Gastrocnemius medialis (tissue), 4 donors: Measurements from ENCODE around the gene DCTD. TPM values are rescaled to one million over a fixed set of nuclear protein-coding genes. Genes with fewer than 3 reads are reported as not detected.

ENCODE experiments used
- ATAC-seq, 2 donors: fragments of 150-250 bp; one replicate each; pipeline ENCODE4 v1.9.1; 2016
- DNase-seq, 2 donors: peaks; one replicate each; pipeline ENCODE4 v3.0.0-alpha.2; 2019
- H3K27ac ChIP-seq, 4 donors: fragments of 200-600 bp; sonication (generic); 1 replicate in 1 of 4; 2 replicates in 3 of 4; pipeline ENCODE4 v1.5.1; 2016 to 2018; ENCODE audit warnings: mild to moderate bottlenecking in 2 of 4, moderate library complexity in 1 of 4
- H3K27me3 ChIP-seq, 3 donors: fragments of 200-600 bp; sonication (generic) in 2 of 3; 1 replicate in 1 of 3; 2 replicates in 2 of 3; pipeline versions ENCODE4 v1.5.1 to v1.6.0; 2016 to 2019; ENCODE audit warnings: mild to moderate bottlenecking in 1 of 3, moderate library complexity in 1 of 3
- H3K36me3 ChIP-seq, 2 donors: fragments of 200-600 bp; sonication (generic) in 1 of 2; one replicate each; pipeline ENCODE4 v1.5.1; 2017 to 2018
- H3K4me1 ChIP-seq, 2 donors: fragments of 200-600 bp; sonication (generic) in 1 of 2; one replicate each; pipeline ENCODE4 v1.5.1; 2016 to 2017; ENCODE audit warnings: mild to moderate bottlenecking in 2 of 2
- H3K4me3 ChIP-seq, 4 donors: fragments of 200-600 bp; sonication (generic) in 3 of 4; 1 replicate in 1 of 4; 2 replicates in 3 of 4; pipeline ENCODE4 v1.5.1; 2016 to 2019; ENCODE audit warnings: mild to moderate bottlenecking in 2 of 4
- H3K9me3 ChIP-seq, 3 donors: fragments of 200-600 bp; sonication (generic) in 2 of 3; 1 replicate in 1 of 3; 2 replicates in 2 of 3; pipeline ENCODE4 v1.5.1; 2016 to 2019
- POLR2A ChIP-seq, 2 donors: fragments of 450-650 bp; IDR thresholded peaks; one replicate each; pipeline ENCODE4 v1.6.1; 2017; ENCODE audit warnings: antibody characterized with exemption in 2 of 2, mild to moderate bottlenecking in 2 of 2, moderate library complexity in 2 of 2
- in situ Hi-C, 4 donors: fragments of 200-750 bp; cut with MboI; loops; one replicate each; pipeline versions ENCODE4 v1.15.0 to v1.8.0; 2017; ENCODE audit warnings: low sequenced_read_pairs in 4 of 4
- intact Hi-C: fragments of 100-400 bp; cut with DNase I; formaldehyde crosslinking; loops from one replicate; pipeline ENCODE4 v1.15.1; 2023; ENCODE audit warnings: low total_unique reads
- total RNA-seq, 4 donors: library from RNA; depleted of rRNA; stranded (reverse); fragments of >200 nt; gene quantifications; one replicate each; pipeline versions ENCODE4 v1.1.0 to v1.2.3, GENCODE V29; 2016
- TF ChIP-seq, protein P1 (sequence below), 5 experiments: fragments of 450-650 bp in 3 of 5; fragments of 200-600 bp in 2 of 5; sonication (generic) in 2 of 5; IDR thresholded peaks in 4 of 5; conservative IDR thresholded peaks in 1 of 5; 1 replicate in 4 of 5; 2 replicates in 1 of 5; pipeline ENCODE4 v1.5.1; 2016 to 2019; ENCODE audit warnings: antibody characterized with exemption in 5 of 5, mild to moderate bottlenecking in 3 of 5, moderate library complexity in 3 of 5

The DCTD gene
- total RNA-seq, 4 donors from 2014 or later = 32.2 to 48.2 (median 39.1) TPM

DNA sequence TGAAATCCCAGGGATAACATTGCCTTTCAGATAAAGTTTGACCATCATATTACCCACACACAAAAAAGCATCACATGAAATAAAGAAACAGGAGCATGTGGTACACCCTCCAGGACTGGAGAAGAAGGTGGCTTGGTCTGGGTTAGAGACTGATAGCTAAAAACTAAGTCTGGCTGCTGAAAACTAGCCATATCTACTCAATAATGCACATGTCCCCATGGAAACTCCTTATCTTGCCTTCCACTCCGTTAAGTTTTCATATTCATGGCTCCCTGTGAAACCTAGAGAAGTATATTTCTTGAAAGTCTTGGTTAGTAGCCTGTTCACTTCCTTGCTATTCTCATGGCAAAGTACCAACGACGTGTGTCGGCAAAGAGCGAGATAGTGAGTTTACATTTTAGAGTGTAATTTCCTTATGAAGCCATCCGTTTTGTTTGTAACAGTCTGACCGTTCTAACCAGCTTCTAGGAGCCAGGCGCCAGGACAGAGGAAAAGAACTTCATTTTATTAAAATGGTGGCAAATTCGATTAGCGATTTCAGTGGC is 6.7 kb upstream of the DCTD start:
- Histone ChIP-seq H3K4me3 (no peak overlapping the region), H3K9me3 (no peaks in the 10 kb centered on the region), H3K36me3 (no peaks in the 10 kb centered on the region), H3K27ac (no peak overlapping the region), H3K4me1 (no peaks in the 10 kb centered on the region), H3K27me3 (no peaks in the 10 kb centered on the region)
- in situ Hi-C loops (no loop called here), intact Hi-C loops (no loop called here)
- DNase-seq = no peak
- ATAC-seq = no peak
- TF ChIP-seq, protein P1, sequence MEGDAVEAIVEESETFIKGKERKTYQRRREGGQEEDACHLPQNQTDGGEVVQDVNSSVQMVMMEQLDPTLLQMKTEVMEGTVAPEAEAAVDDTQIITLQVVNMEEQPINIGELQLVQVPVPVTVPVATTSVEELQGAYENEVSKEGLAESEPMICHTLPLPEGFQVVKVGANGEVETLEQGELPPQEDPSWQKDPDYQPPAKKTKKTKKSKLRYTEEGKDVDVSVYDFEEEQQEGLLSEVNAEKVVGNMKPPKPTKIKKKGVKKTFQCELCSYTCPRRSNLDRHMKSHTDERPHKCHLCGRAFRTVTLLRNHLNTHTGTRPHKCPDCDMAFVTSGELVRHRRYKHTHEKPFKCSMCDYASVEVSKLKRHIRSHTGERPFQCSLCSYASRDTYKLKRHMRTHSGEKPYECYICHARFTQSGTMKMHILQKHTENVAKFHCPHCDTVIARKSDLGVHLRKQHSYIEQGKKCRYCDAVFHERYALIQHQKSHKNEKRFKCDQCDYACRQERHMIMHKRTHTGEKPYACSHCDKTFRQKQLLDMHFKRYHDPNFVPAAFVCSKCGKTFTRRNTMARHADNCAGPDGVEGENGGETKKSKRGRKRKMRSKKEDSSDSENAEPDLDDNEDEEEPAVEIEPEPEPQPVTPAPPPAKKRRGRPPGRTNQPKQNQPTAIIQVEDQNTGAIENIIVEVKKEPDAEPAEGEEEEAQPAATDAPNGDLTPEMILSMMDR (IDR thresholded peaks at IDR 0.05 in 4 of 5, conservative IDR thresholded peaks at IDR 0.05 in 1 of 5) = no peak
- TF ChIP-seq POLR2A (IDR thresholded peaks at IDR 0.05) = no peak

DNA sequence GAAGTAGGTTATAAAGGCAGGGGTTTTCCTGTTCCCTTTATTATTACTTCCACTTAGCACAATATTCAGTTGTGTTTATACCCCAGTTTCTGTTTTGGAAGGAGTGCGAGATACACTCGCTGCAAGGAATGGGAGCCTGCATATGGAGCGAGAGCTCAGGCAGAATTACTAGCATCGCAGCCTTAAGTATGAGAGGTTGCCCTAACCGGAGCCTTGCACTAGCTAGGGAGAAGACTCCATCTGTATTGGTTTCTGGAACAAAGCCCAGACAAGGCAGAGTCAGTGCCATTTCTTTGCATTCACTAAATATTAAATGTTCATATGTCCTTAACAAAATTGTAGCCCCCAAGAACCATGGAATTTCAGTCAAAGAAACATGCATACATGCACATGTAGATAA is 6.2 kb upstream of the DCTD start:
- Histone ChIP-seq H3K36me3 (no peaks in the 10 kb centered on the region), H3K27ac (no peak overlapping the region), H3K9me3 (no peaks in the 10 kb centered on the region), H3K4me3 (no peak overlapping the region), H3K4me1 (peaks cover 0 to 1% of the 10 kb centered on the region in 2 donors), H3K27me3 (no peaks in the 10 kb centered on the region)
- in situ Hi-C loops = no loop called here
- intact Hi-C loops = no loop called here
- no peak for DNase-seq
- TF ChIP-seq, protein P1 (IDR thresholded peaks at IDR 0.05 in 4 of 5, conservative IDR thresholded peaks at IDR 0.05 in 1 of 5) = no peak
- no peak for TF ChIP-seq POLR2A (IDR thresholded peaks at IDR 0.05)
- ATAC-seq = no peak

DNA sequence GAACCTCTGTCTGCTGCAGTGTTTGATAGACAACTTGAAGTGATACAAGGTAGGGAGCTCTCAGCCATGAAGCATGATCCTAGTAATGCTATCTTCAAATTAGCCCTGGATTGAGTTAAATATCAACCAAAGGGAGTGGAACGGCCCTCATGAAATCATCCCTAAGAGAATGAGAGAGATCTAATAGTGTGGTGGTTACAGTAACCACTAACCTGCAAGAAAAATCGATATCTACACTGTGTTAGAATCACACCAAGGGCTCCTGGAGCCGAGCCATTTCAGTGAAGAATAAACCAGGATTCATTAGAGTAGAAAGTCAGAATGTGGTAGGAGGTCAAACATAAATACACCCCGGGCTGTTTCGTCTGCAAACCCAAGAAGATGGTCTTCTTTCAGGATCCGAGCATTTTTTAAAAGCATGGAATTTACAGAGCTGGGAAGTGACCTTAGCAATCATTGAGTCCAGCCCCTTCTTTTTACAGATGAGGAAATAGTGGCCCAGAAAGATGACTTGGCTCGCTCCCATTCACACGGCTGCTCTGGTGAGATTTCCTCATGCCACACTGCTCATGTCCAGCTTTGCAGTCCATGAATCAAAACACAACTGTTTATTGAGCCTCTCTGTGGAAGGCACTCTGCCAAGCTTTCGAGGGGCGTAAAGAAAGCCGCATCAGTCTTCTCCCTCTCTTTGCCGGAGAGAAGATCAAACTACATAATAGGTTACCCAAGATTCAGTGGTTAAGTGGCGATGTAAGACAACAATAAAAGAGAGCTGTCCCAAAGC is 5.5 kb upstream of the DCTD start:
- in situ Hi-C loops = no loop called here
- Histone ChIP-seq H3K36me3 (no peaks in the 10 kb centered on the region), H3K4me1 (peaks cover 0 to 5% of the 10 kb centered on the region in 2 donors), H3K27me3 (no peaks in the 10 kb centered on the region), H3K27ac (no peak overlapping the region), H3K4me3 (no peak overlapping the region), H3K9me3 (no peaks in the 10 kb centered on the region)
- no peak for ATAC-seq
- intact Hi-C loops = no loop called here
- DNase-seq = no peak
- TF ChIP-seq, protein P1 (IDR thresholded peaks at IDR 0.05 in 4 of 5, conservative IDR thresholded peaks at IDR 0.05 in 1 of 5) = no peak
- no peak for TF ChIP-seq POLR2A (IDR thresholded peaks at IDR 0.05)

DNA sequence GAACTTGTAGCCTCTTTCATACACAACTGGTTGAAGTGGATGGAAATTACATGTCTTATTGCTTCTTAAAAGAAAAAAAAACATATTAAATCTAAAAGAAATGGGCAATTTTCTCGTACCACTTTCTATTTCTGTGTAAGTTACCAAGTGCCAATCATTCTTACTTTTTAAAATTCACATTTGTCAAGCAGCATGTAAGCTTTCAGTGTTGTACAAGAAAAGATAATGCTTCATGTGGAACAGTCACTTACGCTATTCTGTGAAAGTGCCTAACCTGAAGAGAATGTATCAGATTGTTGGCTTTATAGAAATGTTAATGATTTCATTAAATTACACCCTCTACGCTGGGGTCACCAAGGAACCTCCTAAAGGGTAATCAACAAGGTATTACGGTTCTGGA is 4.4 kb upstream of the DCTD start:
- Histone ChIP-seq H3K27me3 (no peaks in the 10 kb centered on the region), H3K4me1 (peaks cover 0 to 5% of the 10 kb centered on the region in 2 donors), H3K36me3 (no peaks in the 10 kb centered on the region), H3K27ac (no peak overlapping the region), H3K4me3 (no peak overlapping the region), H3K9me3 (no peaks in the 10 kb centered on the region)
- intact Hi-C loops (no loop called here), in situ Hi-C loops (no loop called here)
- no peak for DNase-seq
- TF ChIP-seq, protein P1 (IDR thresholded peaks at IDR 0.05 in 4 of 5, conservative IDR thresholded peaks at IDR 0.05 in 1 of 5) = no peak
- no peak for TF ChIP-seq POLR2A (IDR thresholded peaks at IDR 0.05)
- ATAC-seq = no peak
